B cell (primary cell): ENCODE results near the gene PNLDC1. TPM values are rescaled to one million over a fixed set of nuclear protein-coding genes. Genes with fewer than 3 reads are reported as not detected.

Experiments used
- ATAC-seq: fragments of 200-7000 bp; cut with Tn5 transposase; one replicate; pipeline ENCODE4 v1.10.0; 2021; ENCODE audit warnings: low read depth, mild to moderate bottlenecking, moderate number of reproducible peaks, moderate library complexity
- CTCF ChIA-PET: fragments of 350-600 bp; sonication (Branson Sonifier 250); formaldehyde crosslinking; loops from one replicate; lab custom pipeline; 2021; ENCODE audit warnings: antibody characterized with exemption, inconsistent platforms; lab: Charles Lee
- POLR2A ChIA-PET: fragments of 350-600 bp; sonication (Branson Sonifier 250); formaldehyde crosslinking; loops from one replicate; lab custom pipeline; 2021; ENCODE audit warnings: antibody characterized with exemption; lab: Charles Lee
- DNase-seq: peaks from one replicate; pipeline ENCODE4 v3.0.0; 2013
- H2AFZ ChIP-seq: 2 replicates; pipeline ENCODE4 v1.6.1; 2012; ENCODE audit warnings: mild to moderate bottlenecking, low read depth, low read length; ENCODE audit not compliant: insufficient read depth, poor library complexity, severe bottlenecking
- H3K27ac ChIP-seq, 2 donors: 1 replicate in 1 of 2; 2 replicates in 1 of 2; pipeline ENCODE4 v1.5.1; 2012 to 2013; ENCODE audit warnings: low read length in 2 of 2, mild to moderate bottlenecking in 2 of 2, moderate library complexity in 1 of 2
- H3K27me3 ChIP-seq, 4 experiments: fragments of 200-600 bp in 1 of 4; sonication (generic) in 1 of 4; replicated peaks in 1 of 4; 1 replicate in 2 of 4; 2 replicates in 2 of 4; pipeline versions ENCODE4 v1.6.1 to v1.7.0; 2013 to 2016; ENCODE audit warnings: low read length in 3 of 4, mild to moderate bottlenecking in 2 of 4, mixed read lengths in 1 of 4, moderate library complexity in 1 of 4; ENCODE audit not compliant: insufficient read depth in 4 of 4, control insufficient read depth in 3 of 4; ENCODE audit errors: control extremely low read depth in 1 of 4
- H3K36me3 ChIP-seq, 2 experiments: replicated peaks in 1 of 2; 1 replicate in 1 of 2; 2 replicates in 1 of 2; pipeline versions ENCODE4 v1.6.1 to v1.7.1; 2013; ENCODE audit warnings: low read length in 1 of 2; ENCODE audit not compliant: insufficient read depth in 2 of 2, control insufficient read depth in 1 of 2; ENCODE audit errors: control extremely low read depth in 1 of 2, extremely low read depth in 1 of 2
- H3K4me1 ChIP-seq, 2 donors: fragments of 200-600 bp in 1 of 2; sonication (generic) in 1 of 2; 1 replicate in 1 of 2; 2 replicates in 1 of 2; pipeline versions ENCODE4 v1.5.1 to v1.6.1; 2013 to 2017; ENCODE audit warnings: low read length in 2 of 2; ENCODE audit not compliant: control insufficient read depth in 2 of 2, insufficient read depth in 2 of 2
- H3K4me2 ChIP-seq: replicated peaks from 2 replicates; pipeline ENCODE3; 2012; ENCODE audit warnings: mild to moderate bottlenecking, low read depth, low read length; ENCODE audit not compliant: poor library complexity, severe bottlenecking
- H3K4me3 ChIP-seq, 5 experiments: fragments of 200-600 bp in 1 of 5; sonication (generic) in 1 of 5; 1 replicate in 3 of 5; 2 replicates in 2 of 5; pipeline versions ENCODE4 v1.5.1 to v1.7.0; 2011 to 2016; ENCODE audit warnings: low read length in 4 of 5, mild to moderate bottlenecking in 4 of 5, low read depth in 2 of 5, control low read depth in 1 of 5, moderate library complexity in 1 of 5; ENCODE audit not compliant: insufficient read depth in 1 of 5; ENCODE audit errors: control extremely low read depth in 1 of 5, extremely low read depth in 1 of 5
- H3K79me2 ChIP-seq: fragments of 200-600 bp; sonication (generic); one replicate; pipeline ENCODE4 v1.6.0; 2016; ENCODE audit warnings: low read length; ENCODE audit not compliant: control insufficient read depth, insufficient read depth
- H3K9ac ChIP-seq: fragments of 200-600 bp; sonication (generic); 2 replicates; pipeline ENCODE4 v1.6.1; 2017; ENCODE audit warnings: mild to moderate bottlenecking, low read length, moderate library complexity
- H3K9me3 ChIP-seq, 3 donors: one replicate each; pipeline versions ENCODE4 v1.6.1 to v1.7.1; 2013; ENCODE audit warnings: low read length in 2 of 3; ENCODE audit not compliant: control insufficient read depth in 2 of 3, insufficient read depth in 1 of 3; ENCODE audit errors: control extremely low read depth in 1 of 3
- H4K20me1 ChIP-seq: 2 replicates; pipeline ENCODE4 v1.6.0; 2012; ENCODE audit warnings: mild to moderate bottlenecking, low read length; ENCODE audit not compliant: insufficient read depth, control insufficient read depth, poor library complexity, severe bottlenecking
- H3K27ac Mint-ChIP-seq: one replicate; pipeline ENCODE4 v1.8.0; 2021; ENCODE audit warnings: mixed read lengths
- H3K27me3 Mint-ChIP-seq: one replicate; pipeline ENCODE4 v1.8.0; 2021; ENCODE audit warnings: mixed read lengths
- H3K4me1 Mint-ChIP-seq: one replicate; pipeline ENCODE4 v1.8.0; 2021; ENCODE audit warnings: mixed read lengths
- H3K4me3 Mint-ChIP-seq: one replicate; pipeline ENCODE4 v1.8.0; 2021; ENCODE audit warnings: mixed read lengths
- H3K9me3 Mint-ChIP-seq: one replicate; pipeline ENCODE4 v1.8.0; 2022; ENCODE audit warnings: mixed read lengths; ENCODE audit not compliant: insufficient read depth
- EZH2 ChIP-seq: IDR thresholded peaks from 2 replicates; pipeline ENCODE4 v1.6.1; 2012; ENCODE audit warnings: borderline replicate concordance, low read depth, mild to moderate bottlenecking, moderate library complexity, low read length; ENCODE audit not compliant: insufficient read depth, poor library complexity, severe bottlenecking
- WGBS: methylation state at CpG from one replicate; pipeline ENCODE4 v1.1.5; 2013; ENCODE audit warnings: missing lambda C conversion rate; ENCODE audit not compliant: insufficient coverage; 5-methylcytosine and 5-hydroxymethylcytosine counted together
- intact Hi-C: fragments of 100-400 bp; cut with micrococcal nuclease; formaldehyde crosslinking; loops from one replicate; pipeline ENCODE4 v1.10.0; 2022
- polyA plus RNA-seq: library from polyadenylated mRNA; depleted of rRNA; stranded (reverse); fragments of >200 nt; gene quantifications from 2 replicates; pipeline ENCODE4 v1.2.3, GENCODE V29; 2012
- total RNA-seq, 2 donors: library from RNA; stranded (reverse); fragments of 120-200 nt in 1 of 2; gene quantifications; 1 replicate in 1 of 2; 2 replicates in 1 of 2; pipeline versions ENCODE4 v1.2.3 to v1.2.4, GENCODE V29; 2013 to 2022
- TF ChIP-seq, protein P1 (sequence below): fragments of 200-600 bp; IDR thresholded peaks from one replicate; pipeline ENCODE4 v1.8.0; 2022; ENCODE audit warnings: antibody characterized with exemption, mild to moderate bottlenecking

The PNLDC1 gene
- total and polyA plus RNA-seq, 2 donors (not counting 1 experiment from before 2014, with no cell fraction given), result 0.13 to 0.71 TPM

DNA sequence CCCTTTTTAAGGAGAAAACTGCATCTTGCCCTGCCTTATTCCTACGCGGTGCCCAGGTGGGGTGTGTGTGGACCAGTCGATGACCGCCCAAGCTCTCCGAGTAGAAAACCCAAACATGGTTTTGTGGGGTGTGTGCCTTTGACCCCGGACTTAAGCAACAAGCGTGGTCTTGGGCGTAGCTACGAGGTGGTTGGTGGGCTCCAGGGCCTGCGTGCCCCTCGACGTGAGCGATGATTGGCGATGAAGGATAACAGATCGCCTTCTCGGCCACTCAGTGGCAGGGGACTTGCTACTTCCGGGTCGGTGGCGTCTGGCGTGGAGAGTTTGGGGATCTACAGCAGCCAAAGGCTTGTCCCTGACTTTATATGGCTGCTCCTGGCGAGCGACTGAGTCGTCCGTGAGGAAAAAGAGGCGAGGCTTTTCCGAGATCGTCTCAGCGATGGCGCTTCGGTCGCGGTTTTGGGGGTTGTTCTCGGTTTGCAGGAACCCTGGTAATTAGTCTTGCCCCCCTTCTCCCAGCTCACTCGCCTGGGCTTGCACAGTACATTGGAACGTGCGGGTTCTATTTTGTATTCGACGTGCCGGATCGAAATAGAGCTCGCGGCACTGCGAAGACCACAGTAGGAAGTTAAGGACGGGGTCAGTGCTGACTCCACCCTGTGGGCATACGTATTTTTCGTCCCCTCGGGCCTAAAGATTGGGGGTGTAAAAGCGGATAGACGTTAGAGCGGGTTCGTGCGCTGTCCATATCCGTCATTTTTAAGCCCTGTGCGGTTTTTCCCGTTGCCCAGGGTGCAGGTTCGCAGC is 9.7 kb upstream of the PNLDC1 start, which contains the start of gene MRPL18:
TSS of gene MRPL18 (plus strand) at position 319 of the 807 bp plus-strand sequence. CDS start at position 440, 121 bp downstream.
- no peaks in the 10 kb centered on the region for H3K9me3 Mint-ChIP-seq
- DNase-seq, result peak; percentile 94
- CTCF ChIA-PET, result interaction anchor here (0.5 to 3.0 kb wide), 10 partner anchors 20 to 132 kb away, joined by 3 to 13 read pairs (median 4); partner anchors contain the start of genes ACAT2, SOD2 and WTAP

More for the DNA sequence above, 9.7 kb upstream of the PNLDC1 start, which contains the start of gene MRPL18:
- ATAC-seq, result peak; percentile 78
- no peaks in the 10 kb centered on the region for H3K27me3 Mint-ChIP-seq
- Histone ChIP-seq H4K20me1 (peaks cover 54% of the 10 kb centered on the region), H3K9me3 (no peaks in the 10 kb centered on the region), H3K4me2 (peak within 1 kb of the TSS; percentile 81), H3K27me3 (no peaks in the 10 kb centered on the region), H2AFZ (peak within 1 kb of the TSS; percentile 80), H3K4me1 (peaks cover 30 to 32% of the 10 kb centered on the region in 2 donors), H3K27ac (peak within 1 kb of the TSS; percentile 70 to 96), H3K9ac (peak within 1 kb of the TSS; percentile 79), H3K79me2 (peaks cover 75% of the 10 kb centered on the region), H3K4me3 (peak within 1 kb of the TSS; percentile 70 to 98 (median 93)), H3K36me3 (peaks cover 7 to 55% of the 10 kb centered on the region in 2 experiments)
- POLR2A ChIA-PET, result interaction anchor here (0.6 to 3.5 kb wide), 11 partner anchors 13 to 178 kb away, joined by 3 to 28 read pairs (median 4); partner anchors contain the start of genes ACAT2, SOD2 and WTAP
- intact Hi-C loops, result loop anchor here (2.0 kb wide), 1 partner anchor 182 kb away; no protein-coding TSS in a partner anchor
- peak within 1 kb of the TSS; percentile 95 for H3K27ac Mint-ChIP-seq
- peak within 1 kb of the TSS; percentile 100 for H3K4me3 Mint-ChIP-seq
- no peak for TF ChIP-seq EZH2
- TF ChIP-seq, protein P1, sequence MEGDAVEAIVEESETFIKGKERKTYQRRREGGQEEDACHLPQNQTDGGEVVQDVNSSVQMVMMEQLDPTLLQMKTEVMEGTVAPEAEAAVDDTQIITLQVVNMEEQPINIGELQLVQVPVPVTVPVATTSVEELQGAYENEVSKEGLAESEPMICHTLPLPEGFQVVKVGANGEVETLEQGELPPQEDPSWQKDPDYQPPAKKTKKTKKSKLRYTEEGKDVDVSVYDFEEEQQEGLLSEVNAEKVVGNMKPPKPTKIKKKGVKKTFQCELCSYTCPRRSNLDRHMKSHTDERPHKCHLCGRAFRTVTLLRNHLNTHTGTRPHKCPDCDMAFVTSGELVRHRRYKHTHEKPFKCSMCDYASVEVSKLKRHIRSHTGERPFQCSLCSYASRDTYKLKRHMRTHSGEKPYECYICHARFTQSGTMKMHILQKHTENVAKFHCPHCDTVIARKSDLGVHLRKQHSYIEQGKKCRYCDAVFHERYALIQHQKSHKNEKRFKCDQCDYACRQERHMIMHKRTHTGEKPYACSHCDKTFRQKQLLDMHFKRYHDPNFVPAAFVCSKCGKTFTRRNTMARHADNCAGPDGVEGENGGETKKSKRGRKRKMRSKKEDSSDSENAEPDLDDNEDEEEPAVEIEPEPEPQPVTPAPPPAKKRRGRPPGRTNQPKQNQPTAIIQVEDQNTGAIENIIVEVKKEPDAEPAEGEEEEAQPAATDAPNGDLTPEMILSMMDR, result no peak
- H3K4me1 Mint-ChIP-seq, result peaks cover 51% of the 10 kb centered on the region
- under 1% methylated on average over 56 of the region's 56 CpGs for WGBS
